ENCODE data around the gene CTAG1A.
"Not testable (repeated sequence)": the region's sequence is repeated elsewhere in the genome, so short reads cannot be mapped to it uniquely, and the experiment has no call there.

CTAG1A gene

DNA sequence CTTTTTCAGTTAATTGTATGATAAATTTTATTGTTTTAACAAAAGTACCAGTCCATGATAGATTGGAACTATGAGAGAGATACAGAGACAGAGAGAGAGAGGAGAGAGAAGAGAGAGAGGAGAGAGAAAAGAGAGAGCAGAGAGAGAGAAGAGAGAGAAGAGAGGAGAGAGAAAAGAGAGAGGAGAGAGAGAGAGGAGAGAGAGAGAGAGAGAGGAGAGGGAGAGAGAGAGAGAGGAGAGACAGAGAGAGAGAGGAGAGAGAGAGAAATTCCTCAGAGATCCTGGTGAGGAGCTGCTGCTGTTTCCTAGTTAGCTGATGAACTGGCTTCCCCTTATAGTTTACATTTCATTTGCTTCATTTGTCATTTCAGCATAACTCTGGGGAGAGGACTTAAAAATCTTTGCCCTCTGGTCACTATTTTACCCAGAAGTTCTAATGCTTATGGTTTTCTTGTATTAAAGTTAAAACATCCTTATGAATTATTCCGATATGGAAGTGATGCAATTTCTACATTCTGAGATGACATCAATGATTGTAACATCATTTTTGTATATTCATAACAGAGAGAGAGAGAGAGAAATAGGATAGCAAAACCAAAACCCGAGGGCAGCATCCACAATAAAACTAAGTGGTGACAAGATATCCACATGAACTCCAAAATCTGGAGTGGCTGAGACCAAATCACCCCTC is 10.8 kb downstream of the CTAG1A start:
- H3K4me3 Mint-ChIP-seq = no peak overlapping the region
- peaks cover 11% of the 10 kb centered on the region for H3K4me1 Mint-ChIP-seq (ENCODE audit: low read depth)
- no peaks in the 10 kb centered on the region for H3K9me3 Mint-ChIP-seq
- H3K36me3 Mint-ChIP-seq (ENCODE audit: low read depth) = no peaks in the 10 kb centered on the region
- no peak overlapping the region for H3K27ac Mint-ChIP-seq
- H3K27me3 Mint-ChIP-seq (ENCODE audit: low read depth) = peaks cover 6% of the 10 kb centered on the region
- no peak for DNase-seq (ENCODE audit: low spot score)

DNA sequence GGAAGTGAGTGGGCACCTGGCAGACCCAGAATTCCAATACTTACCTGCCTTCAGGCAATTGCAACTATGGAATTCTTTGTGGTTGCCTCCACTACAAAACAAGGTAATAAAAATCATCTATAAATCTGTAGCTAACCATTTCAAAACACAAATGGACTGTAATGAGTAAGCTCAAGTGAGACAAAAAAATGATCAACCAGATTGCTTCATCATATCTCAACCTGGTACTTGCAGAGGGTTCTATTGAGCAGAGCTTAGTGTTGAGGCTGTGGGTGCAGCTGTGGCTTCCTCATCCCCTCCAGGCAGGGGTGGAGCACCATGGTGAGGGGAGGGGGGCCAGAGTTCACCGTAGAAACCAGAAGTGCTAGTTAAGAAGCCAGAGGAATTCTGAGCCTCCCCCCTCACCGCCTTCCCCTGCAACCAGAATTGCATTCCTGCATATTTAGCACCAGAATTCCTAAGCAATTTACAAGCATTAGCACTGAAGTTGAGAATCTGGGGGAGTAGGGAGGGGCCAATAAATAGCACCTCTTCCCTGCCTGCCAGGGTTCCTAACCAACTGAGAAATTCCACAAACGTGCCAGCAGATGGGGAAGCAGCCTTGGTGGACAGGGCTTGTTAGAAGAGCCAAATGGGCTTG is 11.5 kb downstream of the CTAG1A start:
- Mint-ChIP-seq H3K4me3 (no peak overlapping the region), H3K4me1 (ENCODE audit: low read depth) (peaks cover 11% of the 10 kb centered on the region), H3K27ac (no peak overlapping the region), H3K9me3 (no peaks in the 10 kb centered on the region), H3K36me3 (ENCODE audit: low read depth) (no peaks in the 10 kb centered on the region), H3K27me3 (ENCODE audit: low read depth) (peaks cover 6% of the 10 kb centered on the region)
- no peak for DNase-seq (ENCODE audit: low spot score)

DNA sequence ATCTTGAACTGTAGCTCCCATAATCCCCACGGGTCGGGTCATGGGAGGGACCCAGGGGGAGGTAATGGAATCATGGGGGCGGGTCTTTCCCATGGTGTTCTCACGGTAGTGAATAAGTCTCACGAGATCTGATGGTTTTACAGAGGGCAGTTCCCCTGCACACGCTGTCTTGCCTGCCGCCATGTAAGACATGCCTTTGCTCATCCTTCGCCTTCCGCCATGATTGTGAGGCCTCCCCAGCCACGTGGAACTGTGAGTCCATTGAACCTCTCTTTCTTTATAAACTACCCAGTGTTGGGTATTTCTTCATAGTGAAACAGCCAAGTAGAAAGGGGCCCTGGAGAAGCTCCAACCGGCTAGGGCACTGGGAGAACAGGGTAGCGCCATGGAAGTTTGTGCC is 12.3 kb downstream of the CTAG1A start:
- no peak for DNase-seq (ENCODE audit: low spot score)
- Mint-ChIP-seq H3K4me1 (ENCODE audit: low read depth) (peaks cover 11% of the 10 kb centered on the region), H3K27ac (no peak overlapping the region), H3K36me3 (ENCODE audit: low read depth) (no peaks in the 10 kb centered on the region), H3K4me3 (no peak overlapping the region), H3K9me3 (no peaks in the 10 kb centered on the region), H3K27me3 (ENCODE audit: low read depth) (peaks cover 5% of the 10 kb centered on the region)

DNA sequence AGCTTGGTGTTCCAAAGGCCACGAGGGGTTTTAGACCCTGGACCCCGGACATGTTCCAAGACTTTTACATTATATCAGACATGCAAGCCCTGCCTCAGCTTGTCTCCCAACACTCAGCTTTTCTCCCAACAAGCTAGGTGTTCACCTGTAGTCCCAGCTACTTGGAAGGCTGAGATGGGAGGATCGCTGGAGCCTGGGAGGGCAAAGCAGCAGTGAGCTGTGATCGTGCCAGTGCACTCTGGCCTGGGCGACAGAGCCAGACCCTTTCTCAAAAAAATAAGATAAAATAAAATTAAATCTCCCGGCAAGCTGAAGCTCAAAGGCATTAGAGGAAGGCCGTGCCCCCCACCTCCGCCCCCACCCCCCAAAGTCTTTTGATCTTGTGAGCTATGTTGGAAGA is 13.7 kb downstream of the CTAG1A start:
- Mint-ChIP-seq H3K9me3 (no peaks in the 10 kb centered on the region), H3K27ac (no peak overlapping the region), H3K27me3 (ENCODE audit: low read depth) (peaks cover 4% of the 10 kb centered on the region), H3K4me1 (ENCODE audit: low read depth) (peaks cover 11% of the 10 kb centered on the region), H3K4me3 (no peak overlapping the region), H3K36me3 (ENCODE audit: low read depth) (no peaks in the 10 kb centered on the region)
- DNase-seq (ENCODE audit: low spot score) = no peak

DNA sequence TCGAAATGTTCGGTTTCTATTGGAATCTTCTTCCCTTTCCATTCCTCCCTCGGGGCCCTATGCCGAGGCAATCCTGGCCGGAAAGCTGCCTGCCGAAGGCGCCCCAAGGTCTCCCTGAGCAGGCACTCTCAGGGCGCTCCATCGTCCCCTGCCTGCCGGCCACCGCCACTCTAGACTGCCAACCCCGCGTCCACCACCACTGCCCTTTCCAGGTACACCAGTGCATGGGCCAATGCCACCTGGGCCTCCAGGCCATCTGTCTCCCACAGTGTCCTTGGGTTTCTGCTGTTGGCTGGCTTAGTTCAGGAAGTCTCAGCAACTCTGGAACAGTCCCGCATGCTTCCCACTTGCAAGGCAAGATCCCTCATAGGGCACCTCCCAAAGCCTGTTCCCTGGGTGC is 14.6 kb downstream of the CTAG1A start:
- DNase-seq (ENCODE audit: low spot score) = no peak
- no peaks in the 10 kb centered on the region for H3K36me3 Mint-ChIP-seq (ENCODE audit: low read depth)
- peaks cover 11% of the 10 kb centered on the region for H3K4me1 Mint-ChIP-seq (ENCODE audit: low read depth)
- peaks cover 6% of the 10 kb centered on the region for H3K27me3 Mint-ChIP-seq (ENCODE audit: low read depth)
- no peak overlapping the region for H3K27ac Mint-ChIP-seq
- H3K9me3 Mint-ChIP-seq = no peaks in the 10 kb centered on the region
- no peak overlapping the region for H3K4me3 Mint-ChIP-seq

DNA sequence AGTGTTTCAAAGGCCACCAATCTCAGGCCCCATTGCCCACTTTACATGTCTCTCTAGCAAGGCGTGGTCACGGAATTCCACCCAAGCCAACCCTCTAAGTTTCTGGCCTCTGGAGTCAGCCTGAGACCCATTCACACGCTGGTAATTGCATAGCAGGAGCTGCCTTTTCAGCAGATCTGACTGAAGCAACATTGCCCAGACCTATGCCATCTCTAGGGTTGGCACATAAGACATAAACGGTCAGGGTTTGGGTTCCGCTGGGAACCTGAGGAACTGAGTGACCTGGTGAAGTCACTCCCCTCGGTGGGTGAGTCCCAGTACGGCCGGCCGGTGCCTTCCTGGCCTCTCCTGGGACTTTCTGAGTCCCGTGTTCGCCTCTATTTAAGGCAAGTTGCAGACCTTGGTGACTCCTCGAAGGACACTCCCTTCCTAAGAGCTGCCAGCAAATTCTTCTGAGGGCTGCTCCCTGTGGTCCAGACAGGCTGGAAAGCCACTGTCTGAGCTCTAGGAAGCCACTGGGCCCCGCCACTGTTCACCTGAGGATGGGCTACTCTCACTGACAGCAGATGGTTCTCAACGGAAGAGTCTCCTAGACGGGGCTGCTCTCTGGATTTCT is 15.9 kb downstream of the CTAG1A start:
- peaks cover 4% of the 10 kb centered on the region for H3K27me3 Mint-ChIP-seq (ENCODE audit: low read depth)
- H3K4me3 Mint-ChIP-seq = no peak overlapping the region
- H3K27ac Mint-ChIP-seq = no peak overlapping the region
- H3K36me3 Mint-ChIP-seq (ENCODE audit: low read depth) = no peaks in the 10 kb centered on the region
- H3K4me1 Mint-ChIP-seq (ENCODE audit: low read depth) = peaks cover 7% of the 10 kb centered on the region
- DNase-seq (ENCODE audit: low spot score) = no peak
- H3K9me3 Mint-ChIP-seq = no peaks in the 10 kb centered on the region

DNA sequence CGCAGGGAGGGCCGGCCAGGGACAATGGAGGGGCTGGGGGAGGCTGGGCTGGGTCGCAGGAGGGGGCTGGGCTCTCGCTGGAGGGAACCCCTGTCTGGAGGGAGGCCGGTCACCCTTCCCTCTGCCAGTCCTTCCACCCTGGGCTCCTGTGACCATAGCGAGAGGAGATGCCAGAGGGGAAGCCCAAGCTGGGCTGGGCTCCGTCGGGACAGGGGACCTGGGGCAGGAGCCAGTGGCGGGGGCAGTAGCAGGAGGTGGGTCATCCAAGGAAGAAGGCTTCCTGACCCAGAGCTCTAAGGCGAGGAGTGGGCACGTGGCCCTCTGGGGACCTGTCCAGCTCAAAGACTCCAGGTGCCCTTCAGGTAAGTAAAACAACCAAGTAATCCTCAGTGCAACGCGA is 17.3 kb downstream of the CTAG1A start:
- Mint-ChIP-seq H3K4me1 (ENCODE audit: low read depth) (peaks cover 13% of the 10 kb centered on the region), H3K36me3 (ENCODE audit: low read depth) (peaks cover 5% of the 10 kb centered on the region), H3K9me3 (peaks cover 3% of the 10 kb centered on the region), H3K4me3 (no peak overlapping the region), H3K27me3 (ENCODE audit: low read depth) (peaks cover 6% of the 10 kb centered on the region), H3K27ac (no peak overlapping the region)
- no peak for DNase-seq (ENCODE audit: low spot score)

DNA sequence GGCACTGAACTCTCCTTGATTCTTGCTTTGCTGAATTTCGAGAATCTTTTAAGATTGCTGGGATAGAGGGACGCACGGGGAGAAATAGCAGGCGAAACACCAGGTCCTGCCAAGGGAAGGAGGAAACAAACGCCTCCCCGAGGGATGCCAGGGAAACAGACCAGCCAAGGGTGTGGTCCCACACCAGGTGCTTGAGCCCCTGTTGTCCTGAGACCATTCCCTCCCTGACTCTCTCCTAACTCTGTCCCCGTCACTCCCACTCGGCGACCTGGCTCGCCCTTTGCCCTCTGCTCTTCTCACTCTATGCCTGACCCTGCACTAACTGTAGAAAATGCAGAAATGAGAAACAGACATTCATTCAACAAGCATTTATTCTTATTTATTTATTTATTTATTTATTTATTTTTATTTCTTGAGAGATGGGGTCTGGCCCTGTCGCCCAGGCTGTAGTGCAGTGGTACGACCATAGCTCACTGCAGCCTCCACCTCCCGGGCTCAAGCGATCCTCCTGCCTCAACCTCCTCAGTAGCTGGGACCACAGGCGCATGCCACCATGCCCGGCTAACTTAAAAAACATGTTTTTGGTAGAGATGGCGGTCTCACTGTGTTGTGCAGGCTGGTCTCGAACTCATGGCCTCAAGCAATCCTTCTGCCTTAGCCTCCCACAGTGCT is 18.0 kb downstream of the CTAG1A start:
- Mint-ChIP-seq H3K27ac (no peak overlapping the region), H3K36me3 (ENCODE audit: low read depth) (peaks cover 5% of the 10 kb centered on the region), H3K27me3 (ENCODE audit: low read depth) (peaks cover 5% of the 10 kb centered on the region), H3K4me1 (ENCODE audit: low read depth) (peaks cover 13% of the 10 kb centered on the region), H3K9me3 (peaks cover 3% of the 10 kb centered on the region), H3K4me3 (no peak overlapping the region)
- DNase-seq (ENCODE audit: low spot score) = no peak

DNA sequence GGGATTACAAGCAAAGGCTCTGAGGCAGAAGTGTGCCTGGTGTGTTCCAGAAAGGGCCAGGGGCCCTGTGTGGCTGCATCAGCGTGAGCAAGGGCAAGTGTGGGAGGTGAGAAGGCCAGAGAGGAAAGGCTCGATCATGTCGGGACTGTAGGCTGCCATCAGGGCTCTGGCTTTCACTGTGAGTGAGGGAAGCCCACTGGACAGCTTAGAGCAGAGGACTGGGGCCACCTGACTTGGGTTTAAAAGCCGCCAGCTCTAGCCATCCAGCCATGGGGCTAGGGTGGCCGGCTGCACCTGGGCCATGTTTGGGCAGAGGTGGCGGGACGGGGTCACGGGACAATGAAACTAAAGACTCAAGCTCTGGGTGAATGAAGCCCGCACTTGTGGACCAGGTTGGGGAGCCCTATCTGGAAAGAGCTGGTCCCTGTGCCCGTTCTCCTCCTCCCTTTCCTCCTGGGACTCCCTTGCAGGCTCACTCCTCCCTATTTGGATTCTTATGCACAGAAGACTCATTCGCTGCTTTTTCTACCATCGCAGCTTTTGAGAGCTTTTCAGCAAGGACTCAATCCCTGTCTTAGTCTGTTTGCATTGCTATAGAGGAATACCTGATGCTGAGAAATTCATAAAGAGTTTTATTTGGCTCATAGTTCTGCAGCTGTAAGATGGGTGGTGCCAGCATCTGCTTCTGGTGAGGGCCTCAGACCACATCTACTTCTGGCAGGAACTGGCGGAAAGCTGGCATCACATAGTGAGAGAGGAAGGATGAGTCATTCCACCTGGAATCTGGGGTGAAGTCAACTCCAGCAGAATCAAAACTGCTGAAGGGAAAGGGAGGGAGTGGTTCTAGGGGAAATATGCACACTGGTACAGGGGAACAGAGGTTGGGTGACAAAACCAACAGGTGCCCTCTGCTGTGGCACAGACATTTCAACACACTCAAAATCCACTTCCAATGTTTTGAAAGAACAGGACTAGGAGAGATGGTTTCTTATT is 18.8 kb downstream of the CTAG1A start:
- peaks cover 5% of the 10 kb centered on the region for H3K27me3 Mint-ChIP-seq (ENCODE audit: low read depth)
- peaks cover 3% of the 10 kb centered on the region for H3K9me3 Mint-ChIP-seq
- H3K36me3 Mint-ChIP-seq (ENCODE audit: low read depth) = peaks cover 5% of the 10 kb centered on the region
- no peak for DNase-seq (ENCODE audit: low spot score)
- H3K4me3 Mint-ChIP-seq = no peak overlapping the region
- H3K4me1 Mint-ChIP-seq (ENCODE audit: low read depth) = peaks cover 13% of the 10 kb centered on the region
- H3K27ac Mint-ChIP-seq = no peak overlapping the region

DNA sequence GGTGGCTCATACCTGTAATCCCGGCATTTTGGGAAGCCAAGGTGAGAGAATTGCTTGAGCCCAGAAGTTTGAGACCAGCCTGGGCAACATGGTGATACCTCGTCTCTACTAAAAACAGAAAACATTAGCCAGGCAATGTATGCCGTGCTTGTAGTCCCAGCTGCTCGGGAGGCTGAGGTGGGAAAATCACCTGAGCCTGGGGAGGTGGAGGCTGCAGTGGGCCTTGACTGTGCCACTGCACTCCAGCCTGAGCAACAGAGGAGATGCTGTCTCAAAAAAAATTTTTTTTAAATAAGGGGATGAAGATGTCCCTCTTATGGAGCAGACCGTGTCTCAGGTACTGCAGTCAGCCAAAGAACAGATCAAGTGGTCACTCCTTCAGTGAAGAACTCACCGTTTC is 20.6 kb downstream of the CTAG1A start:
- peaks cover 5% of the 10 kb centered on the region for H3K36me3 Mint-ChIP-seq (ENCODE audit: low read depth)
- no peak overlapping the region for H3K4me3 Mint-ChIP-seq
- peaks cover 10% of the 10 kb centered on the region for H3K4me1 Mint-ChIP-seq (ENCODE audit: low read depth)
- peaks cover 5% of the 10 kb centered on the region for H3K27me3 Mint-ChIP-seq (ENCODE audit: low read depth)
- H3K27ac Mint-ChIP-seq = no peak overlapping the region
- H3K9me3 Mint-ChIP-seq = peaks cover 3% of the 10 kb centered on the region
- DNase-seq (ENCODE audit: low spot score) = no peak

DNA sequence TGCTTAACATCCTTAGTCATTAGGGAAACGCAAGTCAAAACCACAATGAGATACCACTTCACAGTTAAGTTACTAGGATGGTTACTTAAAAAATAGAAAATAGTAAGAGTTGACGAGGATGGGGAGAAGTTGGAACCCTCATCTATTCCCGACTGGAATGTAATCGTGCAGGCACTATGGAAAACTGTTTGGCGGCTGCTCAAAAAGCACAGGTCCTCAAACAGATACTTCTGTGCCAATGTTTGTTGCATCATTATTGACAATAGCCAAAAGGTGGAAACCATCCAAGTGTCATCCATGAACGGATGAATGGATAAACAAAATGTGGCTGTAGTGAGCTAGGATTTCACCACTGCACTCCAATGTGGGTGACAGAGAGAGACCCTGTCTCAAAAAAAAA is 22.4 kb downstream of the CTAG1A start:
- H3K27ac Mint-ChIP-seq = no peak overlapping the region
- no peak overlapping the region for H3K4me3 Mint-ChIP-seq
- H3K27me3 Mint-ChIP-seq (ENCODE audit: low read depth) = peaks cover 5% of the 10 kb centered on the region
- DNase-seq (ENCODE audit: low spot score) = no peak
- peaks cover 5% of the 10 kb centered on the region for H3K36me3 Mint-ChIP-seq (ENCODE audit: low read depth)
- peaks cover 10% of the 10 kb centered on the region for H3K4me1 Mint-ChIP-seq (ENCODE audit: low read depth)
- peaks cover 3% of the 10 kb centered on the region for H3K9me3 Mint-ChIP-seq

DNA sequence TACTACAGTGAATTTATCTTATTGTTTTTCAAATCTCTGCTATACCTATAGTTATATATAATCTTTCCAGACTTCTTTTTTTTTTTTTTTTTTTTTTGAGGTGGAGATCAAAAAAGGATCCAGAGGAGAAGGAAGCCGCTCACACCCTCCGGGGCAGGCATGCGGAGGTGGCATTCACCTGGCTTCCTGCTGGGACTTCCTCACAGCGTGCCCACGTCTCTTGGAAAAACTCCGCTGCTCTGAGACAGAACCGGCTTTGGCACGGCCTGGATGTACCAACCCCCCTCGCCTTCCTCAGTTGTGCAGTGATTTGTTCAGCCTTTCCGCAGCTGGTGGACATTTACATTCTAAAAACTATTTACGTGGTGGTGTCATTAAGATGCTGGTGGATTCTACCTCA is 23.0 kb downstream of the CTAG1A start:
- DNase-seq (ENCODE audit: low spot score); H3K27me3 Mint-ChIP-seq (ENCODE audit: low read depth); H3K27ac Mint-ChIP-seq; H3K4me3 Mint-ChIP-seq; H3K36me3 Mint-ChIP-seq (ENCODE audit: low read depth); H3K9me3 Mint-ChIP-seq: not testable (repeated sequence)
- H3K4me1 Mint-ChIP-seq (ENCODE audit: low read depth) = peaks cover 10% of the 10 kb centered on the region

DNA sequence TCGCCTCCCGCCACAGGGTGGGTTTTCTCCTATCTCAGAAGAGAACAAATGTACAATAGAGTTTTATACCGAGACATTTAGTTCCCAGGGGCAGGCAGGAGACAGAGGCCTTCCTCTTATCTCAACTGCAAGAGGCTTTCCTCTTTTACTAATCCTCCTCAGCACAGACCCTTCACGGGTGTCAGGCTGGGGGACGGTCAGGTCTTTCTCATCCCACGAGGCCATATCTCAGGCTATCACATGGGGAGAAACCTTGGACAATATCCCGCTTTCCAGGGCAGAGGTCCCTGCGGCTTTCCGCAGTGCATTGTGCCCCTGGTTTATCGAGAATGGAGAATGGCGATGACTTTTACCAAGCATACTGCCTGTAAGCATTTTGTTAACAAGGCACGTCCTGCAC is 23.9 kb downstream of the CTAG1A start:
- H3K9me3 Mint-ChIP-seq; H3K27ac Mint-ChIP-seq; H3K27me3 Mint-ChIP-seq (ENCODE audit: low read depth); H3K4me3 Mint-ChIP-seq; H3K36me3 Mint-ChIP-seq (ENCODE audit: low read depth); DNase-seq (ENCODE audit: low spot score): not testable (repeated sequence)
- peaks cover 10% of the 10 kb centered on the region for H3K4me1 Mint-ChIP-seq (ENCODE audit: low read depth)
